CD4-positive, alpha-beta memory T cell (primary cell): ENCODE results near the gene LRR1. TPM values are rescaled to one million over a fixed set of nuclear protein-coding genes. Genes with fewer than 3 reads are reported as not detected.
"Not testable (repeated sequence)": the region's sequence is repeated elsewhere in the genome, so short reads cannot be mapped to it uniquely, and the experiment has no call there.

Experiments used
- CTCF ChIA-PET: fragments of 350-600 bp; sonication (Branson Sonifier 250); formaldehyde crosslinking; loops from one replicate; lab custom pipeline; 2021; ENCODE audit warnings: inconsistent platforms; ENCODE audit not compliant: partially characterized antibody; lab: Charles Lee
- POLR2A ChIA-PET: fragments of 350-600 bp; sonication (Branson Sonifier 250); formaldehyde crosslinking; loops from one replicate; lab custom pipeline; 2021; ENCODE audit not compliant: partially characterized antibody; lab: Charles Lee
- DNase-seq, 5 donors: peaks; one replicate each; pipeline versions ENCODE4 v3.0.0 to v3.0.0-alpha.2; 2020 to 2022; ENCODE audit warnings: mixed read lengths in 1 of 5
- H3K27ac ChIP-seq: one replicate; pipeline ENCODE4 v1.7.0; 2013; ENCODE audit warnings: low read depth, low read length
- H3K27me3 ChIP-seq: 2 replicates; pipeline ENCODE4 v1.7.0; 2013; ENCODE audit warnings: mild to moderate bottlenecking, low read length, moderate library complexity; ENCODE audit not compliant: insufficient read depth
- H3K36me3 ChIP-seq: 2 replicates; pipeline ENCODE4 v1.7.0; 2013; ENCODE audit warnings: mild to moderate bottlenecking, low read length, moderate library complexity; ENCODE audit not compliant: insufficient read depth
- H3K4me1 ChIP-seq: 2 replicates; pipeline ENCODE4 v1.7.0; 2013; ENCODE audit warnings: mild to moderate bottlenecking, low read length, moderate library complexity; ENCODE audit not compliant: insufficient read depth
- H3K4me3 ChIP-seq, 2 donors: one replicate each; pipeline ENCODE4 v1.7.0; 2013; ENCODE audit warnings: low read length in 2 of 2, mild to moderate bottlenecking in 1 of 2
- H3K9me3 ChIP-seq, 2 donors: one replicate each; pipeline ENCODE4 v1.7.0; 2013; ENCODE audit warnings: low read length in 2 of 2, control low read depth in 1 of 2; ENCODE audit not compliant: control insufficient read depth in 1 of 2
- H3K27ac Mint-ChIP-seq, 7 donors: one replicate each; pipeline ENCODE4 v1.8.0; 2020 to 2021; ENCODE audit warnings: mixed read lengths in 7 of 7, mild to moderate bottlenecking in 6 of 7, inconsistent platforms in 3 of 7, moderate library complexity in 3 of 7
- H3K27me3 Mint-ChIP-seq, 2 donors: one replicate each; pipeline ENCODE4 v1.8.0; 2020 to 2021; ENCODE audit warnings: mixed read lengths in 2 of 2
- H3K36me3 Mint-ChIP-seq, 2 donors: one replicate each; pipeline ENCODE4 v1.8.0; 2020 to 2021; ENCODE audit warnings: mixed read lengths in 2 of 2, inconsistent platforms in 1 of 2, mild to moderate bottlenecking in 1 of 2
- H3K4me1 Mint-ChIP-seq, 4 donors: one replicate each; pipeline ENCODE4 v1.8.0; 2020 to 2021; ENCODE audit warnings: mixed read lengths in 4 of 4, mild to moderate bottlenecking in 1 of 4
- H3K4me3 Mint-ChIP-seq, 8 donors: one replicate each; pipeline ENCODE4 v1.8.0; 2020 to 2021; ENCODE audit warnings: mixed read lengths in 8 of 8, mild to moderate bottlenecking in 7 of 8, moderate library complexity in 6 of 8, inconsistent platforms in 3 of 8
- H3K9me3 Mint-ChIP-seq, 8 donors: one replicate each; pipeline ENCODE4 v1.8.0; 2020 to 2021; ENCODE audit warnings: mixed read lengths in 8 of 8, mild to moderate bottlenecking in 5 of 8, inconsistent platforms in 3 of 8, moderate library complexity in 1 of 8
- intact Hi-C: fragments of 100-400 bp; cut with micrococcal nuclease; formaldehyde crosslinking; loops from one replicate; pipeline ENCODE4 v1.15.1; 2023
- polyA plus RNA-seq, 2 donors: library from polyadenylated mRNA; unstranded; fragments of 300-500 nt; fragmentation: Illumina TruSeq; gene quantifications; one replicate each; pipeline ENCODE4 v1.2.3, GENCODE V29; 2021
- total RNA-seq, 2 experiments: library from RNA; stranded (reverse); gene quantifications; one replicate each; pipeline ENCODE4 v1.2.3, GENCODE V29; 2021

LRR1 gene
- total and polyA plus RNA-seq, 4 experiments from 2014 or later = 9.7 to 16.1 (median 12.3) TPM

DNA sequence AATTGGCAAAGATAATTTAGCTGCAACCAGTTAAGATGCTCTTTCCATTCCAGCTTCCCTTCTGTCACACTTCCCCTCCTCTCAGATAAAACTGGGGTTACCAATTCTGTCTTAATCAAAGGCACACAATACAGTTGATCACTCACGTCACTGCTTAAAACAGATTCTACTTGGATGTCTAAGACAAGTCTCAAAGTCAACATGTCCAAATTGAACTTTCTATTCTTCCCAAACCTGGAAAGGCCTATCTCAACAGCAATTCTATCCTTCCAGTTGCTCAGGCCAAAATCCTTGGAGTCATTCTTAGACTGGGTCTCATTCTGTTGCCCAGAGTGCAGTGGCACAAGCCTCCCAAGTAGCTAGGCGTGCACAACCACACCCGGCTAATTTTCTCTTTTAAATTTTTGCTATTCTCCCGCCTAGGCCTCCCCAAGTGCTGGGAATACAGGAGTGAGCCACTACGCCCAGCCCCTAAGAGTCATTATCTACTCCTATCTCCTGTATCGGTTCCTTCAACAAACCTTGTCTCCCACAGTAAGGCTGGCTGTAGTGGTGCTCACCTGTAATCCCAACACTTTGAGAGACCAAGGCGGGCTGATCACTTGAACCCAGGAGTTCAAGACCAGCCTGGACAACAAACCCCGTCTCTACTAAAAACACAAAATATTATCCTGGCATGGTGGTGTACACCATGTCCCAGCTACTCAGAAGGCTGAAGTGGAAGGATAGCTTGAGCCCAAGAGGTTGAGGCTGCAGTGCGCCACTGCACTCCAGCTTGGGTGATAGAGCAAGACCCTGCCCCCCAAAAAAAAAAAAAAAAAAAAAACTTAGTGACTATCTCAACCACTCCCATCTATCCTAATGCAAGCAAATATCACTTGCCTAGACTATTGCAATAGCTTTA, 17.3 kb upstream of the LRR1 start:
- H3K4me3 Mint-ChIP-seq = peak overlapping the region in 5 of 8 donors; percentile 13 to 45 (median 40)
- H3K4me3 ChIP-seq = no peak overlapping the region
- peaks cover 0 to 7% (median 0%) of the 10 kb centered on the region in 8 donors for H3K9me3 Mint-ChIP-seq
- no peaks in the 10 kb centered on the region for H3K9me3 ChIP-seq
- H3K27ac Mint-ChIP-seq = peak overlapping the region; percentile 18 to 100 (median 84)
- peaks cover 46 to 80% (median 55%) of the 10 kb centered on the region in 4 donors for H3K4me1 Mint-ChIP-seq
- H3K27me3 ChIP-seq = no peaks in the 10 kb centered on the region
- peaks cover 46 to 73% of the 10 kb centered on the region in 2 donors for H3K36me3 Mint-ChIP-seq
- ChIA-PET POLR2A (interaction anchor here (0.6 to 1.2 kb wide), 2 partner anchors 9 to 545 kb away, joined by 3 read pairs; no protein-coding TSS in a partner anchor), CTCF (interaction anchor here (1.1 to 1.2 kb wide), 2 partner anchors 39 to 53 kb away, joined by 3 to 5 read pairs; partner anchors contain the start of genes MGAT2 and RPL36AL)
- H3K27ac ChIP-seq = no peak overlapping the region
- intact Hi-C loops = no loop called here
- H3K4me1 ChIP-seq = peaks cover 52% of the 10 kb centered on the region
- peaks cover 0 to 4% of the 10 kb centered on the region in 2 donors for H3K27me3 Mint-ChIP-seq
- DNase-seq = no peak
- peaks cover 36% of the 10 kb centered on the region for H3K36me3 ChIP-seq

DNA sequence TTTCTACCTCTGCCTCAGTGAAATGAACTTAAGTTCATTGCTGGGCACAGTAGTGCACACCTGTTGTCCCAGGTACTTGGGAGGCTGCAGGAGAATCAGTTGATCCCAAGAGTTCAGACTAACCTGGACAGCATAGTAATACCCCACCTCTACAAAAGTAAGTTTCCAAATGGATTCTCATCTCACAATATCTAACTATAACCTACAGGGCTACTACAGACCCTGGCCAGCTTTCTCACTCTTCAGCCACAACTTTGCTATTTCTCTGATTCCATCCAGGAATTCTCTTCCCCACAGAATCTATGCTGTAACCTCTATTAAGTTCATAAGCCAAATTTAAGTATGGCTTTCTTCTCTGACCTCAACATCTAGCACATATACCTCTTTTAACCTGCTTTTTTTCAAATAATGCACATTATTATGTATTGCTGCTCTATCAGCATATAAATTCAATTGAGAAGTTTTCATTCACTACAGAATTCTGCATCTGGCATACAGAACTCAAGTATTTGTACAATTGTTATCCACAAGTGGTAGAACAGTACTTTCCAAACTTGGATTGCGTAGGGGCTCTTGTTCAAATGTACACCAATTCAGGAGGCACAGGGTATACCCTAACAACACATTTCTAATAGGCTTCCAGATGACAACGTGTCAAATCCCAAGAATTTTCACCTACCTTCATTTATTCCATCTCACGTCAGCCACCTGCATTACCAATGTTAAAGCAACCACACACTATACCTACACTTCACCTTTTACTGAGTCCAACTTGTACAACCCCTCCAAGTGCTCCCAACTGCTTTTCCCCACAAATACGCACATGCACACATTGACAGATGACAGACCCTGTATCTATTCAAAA, 16.4 kb upstream of the LRR1 start:
- Histone ChIP-seq H3K27me3 (no peaks in the 10 kb centered on the region), H3K9me3 (no peaks in the 10 kb centered on the region), H3K4me1 (peaks cover 52% of the 10 kb centered on the region), H3K36me3 (peaks cover 30% of the 10 kb centered on the region), H3K4me3 (no peak overlapping the region), H3K27ac (no peak overlapping the region)
- POLR2A ChIA-PET = interaction anchor here (0.9 to 6.2 kb wide), 2 partner anchors 16 to 40 kb away, joined by 4 to 197 read pairs; partner anchors contain the start of genes LRR1, MGAT2 and RPL36AL
- Mint-ChIP-seq H3K9me3 (peaks cover 0 to 12% (median 0%) of the 10 kb centered on the region in 8 donors), H3K27ac (peak overlapping the region in 6 of 7 donors; percentile 49 to 100 (median 68)), H3K27me3 (peaks cover 0 to 4% of the 10 kb centered on the region in 2 donors), H3K36me3 (peaks cover 39 to 71% of the 10 kb centered on the region in 2 donors), H3K4me3 (peak overlapping the region in 6 of 8 donors; percentile 4 to 95 (median 40)), H3K4me1 (peaks cover 48 to 88% (median 58%) of the 10 kb centered on the region in 4 donors)
- intact Hi-C loops = no loop called here
- CTCF ChIA-PET = interaction anchor here (1.0 to 1.2 kb wide), 2 partner anchors 38 kb away, joined by 3 to 4 read pairs; partner anchors contain the start of genes MGAT2 and RPL36AL
- DNase-seq = no peak

DNA sequence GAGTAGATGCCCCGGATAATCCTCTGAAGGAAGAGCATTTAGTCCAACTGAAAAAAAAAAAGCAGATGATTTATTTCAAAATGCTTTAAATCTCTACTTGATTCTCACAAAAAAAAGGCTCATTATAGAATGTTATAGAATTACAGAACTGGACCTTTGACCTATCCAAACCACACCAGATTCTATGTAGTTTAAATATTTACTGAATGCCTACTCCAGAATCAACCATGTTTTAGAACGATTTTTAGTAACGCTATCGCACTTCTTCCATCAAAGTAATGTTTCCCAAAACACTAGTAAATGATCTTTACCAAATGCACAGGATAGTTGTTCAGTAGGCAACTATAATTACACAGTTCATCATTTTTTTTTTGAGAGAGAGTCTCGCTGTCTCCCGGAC, 15.1 kb upstream of the LRR1 start:
- peaks cover 0 to 4% of the 10 kb centered on the region in 2 donors for H3K27me3 Mint-ChIP-seq
- peak overlapping the region in 1 of 2 donors; percentile 98 for H3K4me3 ChIP-seq
- H3K27ac ChIP-seq = peak overlapping the region; percentile 95
- intact Hi-C loops = no loop called here
- H3K36me3 Mint-ChIP-seq = peaks cover 33 to 63% of the 10 kb centered on the region in 2 donors
- ChIA-PET CTCF (interaction anchor here (1.0 kb wide), 1 partner anchor 36 kb away, joined by 4 read pairs; the partner anchor contains the start of gene RPL36AL), POLR2A (interaction anchor here (0.9 to 6.2 kb wide), 2 partner anchors 15 to 38 kb away, joined by 4 to 197 read pairs; partner anchors contain the start of genes LRR1, MGAT2 and RPL36AL)
- H3K27me3 ChIP-seq = no peaks in the 10 kb centered on the region
- H3K4me3 Mint-ChIP-seq = peak overlapping the region; percentile 87 to 98 (median 95)
- H3K27ac Mint-ChIP-seq = peak overlapping the region; percentile 36 to 100 (median 92)
- no peak for DNase-seq
- H3K36me3 ChIP-seq = peaks cover 24% of the 10 kb centered on the region
- H3K4me1 Mint-ChIP-seq = peaks cover 41 to 82% (median 56%) of the 10 kb centered on the region in 4 donors
- no peaks in the 10 kb centered on the region for H3K9me3 ChIP-seq
- H3K4me1 ChIP-seq = peaks cover 52% of the 10 kb centered on the region
- H3K9me3 Mint-ChIP-seq = peaks cover 0 to 12% (median 0%) of the 10 kb centered on the region in 8 donors

DNA sequence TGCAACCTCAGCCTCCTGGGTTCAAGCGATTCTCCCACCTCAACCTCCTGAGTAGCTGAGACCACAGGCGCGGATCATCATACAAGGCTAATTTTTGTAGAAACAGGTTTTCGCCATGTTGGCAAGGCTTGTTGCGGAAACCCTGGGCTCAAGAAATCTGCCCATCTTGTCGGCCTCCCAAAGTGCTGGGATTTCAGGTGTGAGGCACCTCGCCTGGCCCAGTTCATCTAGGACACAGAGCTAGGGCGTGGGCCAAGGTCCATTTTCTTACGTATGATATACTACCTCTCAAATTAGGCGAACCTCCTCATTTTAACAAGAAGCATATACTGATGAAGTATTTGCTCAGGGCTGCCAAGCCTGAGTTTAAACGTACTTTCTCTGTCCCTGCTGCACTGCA, 14.7 kb upstream of the LRR1 start:
- H3K27ac ChIP-seq = peak overlapping the region; percentile 95
- peaks cover 48% of the 10 kb centered on the region for H3K4me1 ChIP-seq
- ChIA-PET CTCF (interaction anchor here (1.3 to 4.7 kb wide), 3 partner anchors 37 to 108 kb away, joined by 3 to 49 read pairs (median 6); partner anchors contain the start of genes KLHDC1, MGAT2 and RPL36AL), POLR2A (interaction anchor here (3.1 to 6.2 kb wide), 3 partner anchors 13 to 50 kb away, joined by 75 to 197 read pairs (median 144); partner anchors contain the start of genes DNAAF2, LRR1, MGAT2 and RPL36AL)
- peak overlapping the region in 1 of 2 donors; percentile 98 for H3K4me3 ChIP-seq
- H3K36me3 ChIP-seq = peaks cover 24% of the 10 kb centered on the region
- no peak for DNase-seq
- Mint-ChIP-seq H3K4me3 (peak overlapping the region; percentile 87 to 98 (median 95)), H3K27me3 (peaks cover 0 to 4% of the 10 kb centered on the region in 2 donors), H3K4me1 (peaks cover 39 to 78% (median 56%) of the 10 kb centered on the region in 4 donors), H3K9me3 (peaks cover 0 to 12% (median 0%) of the 10 kb centered on the region in 8 donors), H3K36me3 (peaks cover 33 to 63% of the 10 kb centered on the region in 2 donors), H3K27ac (peak overlapping the region; percentile 76 to 100 (median 99))
- intact Hi-C loops = no loop called here
- no peaks in the 10 kb centered on the region for H3K27me3 ChIP-seq
- no peaks in the 10 kb centered on the region for H3K9me3 ChIP-seq

DNA sequence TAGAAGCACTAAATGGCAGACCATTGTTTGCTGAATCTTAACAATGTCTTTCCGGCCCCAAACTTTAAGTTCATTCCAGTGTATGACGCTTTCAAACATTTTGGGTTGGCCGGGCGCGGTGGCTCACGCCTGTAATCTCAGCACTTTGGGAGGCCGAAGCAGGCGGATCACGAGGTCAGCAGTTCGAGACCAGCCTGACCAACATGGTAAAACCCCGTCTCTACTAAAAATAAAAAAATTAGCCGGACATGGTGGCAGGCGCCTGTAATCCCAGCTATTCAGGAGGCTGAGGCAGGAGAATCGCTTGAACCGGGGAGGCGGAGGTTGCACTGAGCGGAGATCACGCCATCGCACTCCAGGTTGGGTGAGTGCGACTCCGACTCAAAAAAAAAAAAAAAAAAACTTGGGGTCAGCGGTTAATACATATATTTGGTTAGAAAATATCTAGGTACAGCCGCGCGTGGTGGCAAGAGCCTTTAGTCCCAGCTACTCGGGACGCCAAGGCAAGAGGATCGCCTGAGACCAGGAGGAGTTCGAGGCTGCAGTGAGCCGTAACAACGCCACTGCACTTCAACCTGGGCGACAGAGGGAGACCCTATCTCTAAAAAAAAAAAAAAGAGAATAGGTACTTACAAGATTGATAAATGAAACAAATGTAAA, 13.6 kb upstream of the LRR1 start:
- H3K9me3 Mint-ChIP-seq = peaks cover 0 to 12% (median 0%) of the 10 kb centered on the region in 8 donors
- Histone ChIP-seq H3K4me3 (peak overlapping the region; percentile 93 to 98), H3K36me3 (peaks cover 24% of the 10 kb centered on the region), H3K27ac (peak overlapping the region; percentile 95), H3K4me1 (peaks cover 42% of the 10 kb centered on the region)
- peaks cover 32 to 68% (median 47%) of the 10 kb centered on the region in 4 donors for H3K4me1 Mint-ChIP-seq
- H3K36me3 Mint-ChIP-seq = peaks cover 33 to 59% of the 10 kb centered on the region in 2 donors
- not testable (repeated sequence) for H3K27me3 ChIP-seq, H3K27me3 Mint-ChIP-seq, DNase-seq, H3K9me3 ChIP-seq
- POLR2A ChIA-PET = interaction anchor here (0.6 to 6.2 kb wide), 16 partner anchors 11 to 531 kb away, joined by 3 to 197 read pairs (median 7); partner anchors contain the start of genes DNAAF2, KLHDC1, KLHDC2 and LRR1
- peak overlapping the region; percentile 88 to 100 (median 99) for H3K27ac Mint-ChIP-seq
- intact Hi-C loops = loop anchor here (5.0 kb wide), 1 partner anchor 647 kb away; the partner anchor contains the start of gene SOS2
- peak overlapping the region; percentile 87 to 98 (median 95) for H3K4me3 Mint-ChIP-seq
- CTCF ChIA-PET = interaction anchor here (0.6 to 4.7 kb wide), 9 partner anchors 10 to 263 kb away, joined by 3 to 49 read pairs (median 5); partner anchors contain the start of genes KLHDC1, KLHDC2, MGAT2 and RPL36AL
